ENCODE results near the gene SIGLEC11.

DNA sequence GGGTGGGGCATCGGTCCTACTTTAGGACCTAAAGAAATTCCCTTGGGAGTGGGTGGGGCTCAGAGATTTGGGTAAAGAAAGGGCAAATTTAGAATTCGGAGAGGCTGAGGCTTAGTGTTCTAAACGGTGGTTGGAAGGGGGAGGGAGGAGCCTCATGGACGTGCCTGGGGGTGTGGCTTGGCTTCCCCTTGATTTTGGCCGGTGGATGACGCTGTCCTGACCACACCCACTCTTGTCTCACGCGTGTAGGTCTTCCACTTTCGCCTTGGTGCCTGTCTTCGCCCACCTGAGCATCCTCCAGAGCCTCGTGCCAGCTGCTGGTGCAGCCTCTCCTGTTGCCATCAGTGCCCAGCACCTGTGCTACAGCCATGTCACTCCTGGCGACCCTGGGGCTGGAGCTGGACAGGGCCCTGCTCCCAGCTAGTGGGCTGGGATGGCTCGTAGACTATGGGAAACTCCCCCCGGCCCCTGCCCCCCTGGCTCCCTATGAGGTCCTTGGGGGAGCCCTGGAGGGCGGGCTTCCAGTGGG lies 30.4 kb downstream of the SIGLEC11 start:
- TF ChIP-seq, protein P1, sequence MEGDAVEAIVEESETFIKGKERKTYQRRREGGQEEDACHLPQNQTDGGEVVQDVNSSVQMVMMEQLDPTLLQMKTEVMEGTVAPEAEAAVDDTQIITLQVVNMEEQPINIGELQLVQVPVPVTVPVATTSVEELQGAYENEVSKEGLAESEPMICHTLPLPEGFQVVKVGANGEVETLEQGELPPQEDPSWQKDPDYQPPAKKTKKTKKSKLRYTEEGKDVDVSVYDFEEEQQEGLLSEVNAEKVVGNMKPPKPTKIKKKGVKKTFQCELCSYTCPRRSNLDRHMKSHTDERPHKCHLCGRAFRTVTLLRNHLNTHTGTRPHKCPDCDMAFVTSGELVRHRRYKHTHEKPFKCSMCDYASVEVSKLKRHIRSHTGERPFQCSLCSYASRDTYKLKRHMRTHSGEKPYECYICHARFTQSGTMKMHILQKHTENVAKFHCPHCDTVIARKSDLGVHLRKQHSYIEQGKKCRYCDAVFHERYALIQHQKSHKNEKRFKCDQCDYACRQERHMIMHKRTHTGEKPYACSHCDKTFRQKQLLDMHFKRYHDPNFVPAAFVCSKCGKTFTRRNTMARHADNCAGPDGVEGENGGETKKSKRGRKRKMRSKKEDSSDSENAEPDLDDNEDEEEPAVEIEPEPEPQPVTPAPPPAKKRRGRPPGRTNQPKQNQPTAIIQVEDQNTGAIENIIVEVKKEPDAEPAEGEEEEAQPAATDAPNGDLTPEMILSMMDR (IDR thresholded peaks at IDR 0.05; ENCODE audit: poor library complexity, severe bottlenecking): no peak
- TF ChIP-seq EZH2 (IDR thresholded peaks at IDR 0.05; ENCODE audit: borderline replicate concordance, insufficient read depth, low read length, poor library complexity, severe bottlenecking) (no peak), EP300 (conservative IDR thresholded peaks at IDR 0.05; ENCODE audit: poor library complexity, severe bottlenecking) (no peak)

Data from neural cell (in vitro differentiated cells).